IPS-18c (cell line): Measurements from ENCODE around the gene KRT5.

Experiments
- H3K4me3 ChIP-seq: 2 replicates; pipeline ENCODE4 v1.7.0; 2013; ENCODE audit warnings: low read depth, mild to moderate bottlenecking, low read length, moderate library complexity; ENCODE audit not compliant: insufficient read depth
- H3K9me3 ChIP-seq: one replicate; pipeline ENCODE4 v1.6.1; 2013; ENCODE audit warnings: mild to moderate bottlenecking, low read length, moderate library complexity; ENCODE audit not compliant: control insufficient read depth, insufficient read depth

The KRT5 gene

GRCh38 chr12:52519826-52520662 lies at the start of gene KRT5:
TSS of gene KRT5 (minus strand) at chr12:52520394. CDS start at chr12:52520296, 98 bp downstream.
- Histone ChIP-seq H3K4me3 (no peak within 1 kb of the TSS), H3K9me3 (no peaks in the 10 kb centered on the region)

GRCh38 chr12:52568111-52568510 lies 47.9 kb upstream of the KRT5 start:
- H3K9me3 ChIP-seq, result peaks cover 2% of the 10 kb centered on the region
- no peak overlapping the region for H3K4me3 ChIP-seq

GRCh38 chr12:52566847-52567291 lies 46.7 kb upstream of the KRT5 start:
- peaks cover 2% of the 10 kb centered on the region for H3K9me3 ChIP-seq
- no peak overlapping the region for H3K4me3 ChIP-seq

- Histone ChIP-seq H3K9me3 (no peaks in the 10 kb centered on the region), H3K4me3 (no peak overlapping the region)
These were observed 44.4 kb upstream of the KRT5 start for GRCh38 chr12:52564582-52564981.

- H3K4me3 ChIP-seq, result no peak overlapping the region
- no peaks in the 10 kb centered on the region for H3K9me3 ChIP-seq
These were observed 41.8 kb upstream of the KRT5 start for GRCh38 chr12:52561880-52562449.

- Histone ChIP-seq H3K4me3 (no peak overlapping the region), H3K9me3 (no peaks in the 10 kb centered on the region)
These were observed 39.8 kb upstream of the KRT5 start for GRCh38 chr12:52559979-52560378.

- no peak overlapping the region for H3K4me3 ChIP-seq
These were observed 38.7 kb upstream of the KRT5 start for GRCh38 chr12:52558781-52559445.

GRCh38 chr12:52557476-52557875 lies 37.3 kb upstream of the KRT5 start:
- H3K4me3 ChIP-seq, result no peak overlapping the region

More at GRCh38 chr12:52558781-52559445, 38.7 kb upstream of the KRT5 start:
- no peaks in the 10 kb centered on the region for H3K9me3 ChIP-seq

GRCh38 chr12:52555577-52555976 lies 35.4 kb upstream of the KRT5 start:
- Histone ChIP-seq H3K4me3 (no peak overlapping the region), H3K9me3 (no peaks in the 10 kb centered on the region)

More at GRCh38 chr12:52557476-52557875, 37.3 kb upstream of the KRT5 start:
- no peaks in the 10 kb centered on the region for H3K9me3 ChIP-seq

GRCh38 chr12:52552681-52553195 lies 32.5 kb upstream of the KRT5 start, which contains the start of gene KRT71:
TSS of gene KRT71 (minus strand) at chr12:52553145. CDS start at chr12:52553077, 68 bp downstream.
- no peaks in the 10 kb centered on the region for H3K9me3 ChIP-seq
- H3K4me3 ChIP-seq, result no peak within 1 kb of the TSS

GRCh38 chr12:52552055-52552454 lies 31.9 kb upstream of the KRT5 start:
- H3K9me3 ChIP-seq, result no peaks in the 10 kb centered on the region
- H3K4me3 ChIP-seq, result no peak overlapping the region

GRCh38 chr12:52551216-52551865 lies 31.1 kb upstream of the KRT5 start:
- H3K4me3 ChIP-seq, result no peak overlapping the region
- no peaks in the 10 kb centered on the region for H3K9me3 ChIP-seq

GRCh38 chr12:52546126-52546525 lies 25.9 kb upstream of the KRT5 start:
- no peaks in the 10 kb centered on the region for H3K9me3 ChIP-seq
- no peak overlapping the region for H3K4me3 ChIP-seq

GRCh38 chr12:52543985-52544883 lies 24.0 kb upstream of the KRT5 start:
- no peak overlapping the region for H3K4me3 ChIP-seq
- H3K9me3 ChIP-seq, result no peaks in the 10 kb centered on the region

GRCh38 chr12:52542785-52543318 lies 22.7 kb upstream of the KRT5 start:
- no peaks in the 10 kb centered on the region for H3K9me3 ChIP-seq
- no peak overlapping the region for H3K4me3 ChIP-seq

- H3K9me3 ChIP-seq, result no peaks in the 10 kb centered on the region
These were observed 22.0 kb upstream of the KRT5 start for GRCh38 chr12:52542157-52542556.

More at GRCh38 chr12:52542157-52542556, 22.0 kb upstream of the KRT5 start:
- no peak overlapping the region for H3K4me3 ChIP-seq
